ENCODE data around the gene PIF1.

The PIF1 gene

DNA sequence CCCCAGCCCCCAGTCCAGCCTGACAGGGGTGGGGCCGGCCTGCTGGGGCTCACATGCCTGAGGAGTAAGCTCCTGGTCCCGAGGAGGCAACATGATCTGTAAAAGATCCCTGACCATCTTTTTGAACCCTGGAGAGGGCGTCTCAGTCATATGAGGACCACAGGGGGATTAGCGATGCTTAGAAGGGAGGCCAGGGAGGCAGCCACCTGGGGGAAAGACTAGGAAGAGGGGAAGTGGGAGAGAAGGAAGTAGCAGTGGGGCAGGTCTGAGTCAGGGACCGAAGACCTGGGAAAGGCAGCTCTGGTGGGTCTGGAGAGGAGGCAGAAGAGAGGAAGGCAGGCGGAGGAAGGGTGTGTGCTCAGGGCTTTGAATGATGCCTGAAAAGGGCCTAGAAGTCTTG, 18.9 kb downstream of the PIF1 start:
- no peaks in the 10 kb centered on the region for H3K9me2 ChIP-seq (replicated peaks; ENCODE audit: low read depth, low read length)
- H3K27me3 ChIP-seq (ENCODE audit: insufficient read depth, low read length, poor library complexity, severe bottlenecking): no peaks in the 10 kb centered on the region
- no peaks in the 10 kb centered on the region for H4K20me1 ChIP-seq (ENCODE audit: insufficient read depth, low read length, poor library complexity, severe bottlenecking)
- no peak overlapping the region for H3K4me2 ChIP-seq (ENCODE audit: low read depth, low read length, poor library complexity, severe bottlenecking)
- H3F3A ChIP-seq (ENCODE audit: low read depth): no peaks in the 10 kb centered on the region
- H3K4me3 ChIP-seq (ENCODE audit: low read length, poor library complexity, severe bottlenecking): no peak overlapping the region
- no peaks in the 10 kb centered on the region for H3K4me1 ChIP-seq (ENCODE audit: insufficient read depth, low read length, poor library complexity, severe bottlenecking)
- H3K9ac ChIP-seq (ENCODE audit: low read depth, low read length, poor library complexity, severe bottlenecking): no peak overlapping the region
- no peak overlapping the region for H2AFZ ChIP-seq (ENCODE audit: low read length)
- H3K79me2 ChIP-seq (ENCODE audit: insufficient read depth, low read length): no peaks in the 10 kb centered on the region
- H3K9me3 ChIP-seq (ENCODE audit: insufficient read depth, low read depth, low read length): no peaks in the 10 kb centered on the region
- H3K36me3 ChIP-seq (ENCODE audit: insufficient read depth, low read length): no peaks in the 10 kb centered on the region
- TF ChIP-seq, protein P1, sequence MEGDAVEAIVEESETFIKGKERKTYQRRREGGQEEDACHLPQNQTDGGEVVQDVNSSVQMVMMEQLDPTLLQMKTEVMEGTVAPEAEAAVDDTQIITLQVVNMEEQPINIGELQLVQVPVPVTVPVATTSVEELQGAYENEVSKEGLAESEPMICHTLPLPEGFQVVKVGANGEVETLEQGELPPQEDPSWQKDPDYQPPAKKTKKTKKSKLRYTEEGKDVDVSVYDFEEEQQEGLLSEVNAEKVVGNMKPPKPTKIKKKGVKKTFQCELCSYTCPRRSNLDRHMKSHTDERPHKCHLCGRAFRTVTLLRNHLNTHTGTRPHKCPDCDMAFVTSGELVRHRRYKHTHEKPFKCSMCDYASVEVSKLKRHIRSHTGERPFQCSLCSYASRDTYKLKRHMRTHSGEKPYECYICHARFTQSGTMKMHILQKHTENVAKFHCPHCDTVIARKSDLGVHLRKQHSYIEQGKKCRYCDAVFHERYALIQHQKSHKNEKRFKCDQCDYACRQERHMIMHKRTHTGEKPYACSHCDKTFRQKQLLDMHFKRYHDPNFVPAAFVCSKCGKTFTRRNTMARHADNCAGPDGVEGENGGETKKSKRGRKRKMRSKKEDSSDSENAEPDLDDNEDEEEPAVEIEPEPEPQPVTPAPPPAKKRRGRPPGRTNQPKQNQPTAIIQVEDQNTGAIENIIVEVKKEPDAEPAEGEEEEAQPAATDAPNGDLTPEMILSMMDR (conservative IDR thresholded peaks at IDR 0.05; ENCODE audit: low read length): no peak
- TF ChIP-seq EZH2phosphoT487 (IDR thresholded peaks at IDR 0.05; ENCODE audit: borderline replicate concordance): no peak

DNA sequence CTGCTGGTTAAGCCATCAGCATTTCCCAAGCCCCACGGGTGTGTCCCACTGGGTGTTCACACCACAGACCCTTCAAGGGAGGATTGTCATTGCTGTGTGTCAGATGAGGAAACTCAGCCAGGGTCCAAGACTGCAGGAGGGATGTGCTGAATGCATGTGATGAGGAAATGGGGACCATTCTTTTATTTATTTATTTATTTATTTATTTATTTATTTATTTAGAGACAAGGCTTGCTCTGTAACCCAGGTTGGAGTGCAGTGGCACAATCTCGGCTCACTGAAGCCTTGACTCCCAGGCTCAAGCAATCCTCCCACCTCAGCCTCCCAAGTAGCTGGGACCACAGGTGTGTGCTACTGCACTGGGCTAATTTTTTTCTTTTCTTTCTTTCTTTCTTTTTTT, 20.8 kb downstream of the PIF1 start:
- no peaks in the 10 kb centered on the region for H3K9me3 ChIP-seq (ENCODE audit: insufficient read depth, low read depth, low read length)
- H3K4me3 ChIP-seq (ENCODE audit: low read length, poor library complexity, severe bottlenecking): no peak overlapping the region
- H3K4me2 ChIP-seq (ENCODE audit: low read depth, low read length, poor library complexity, severe bottlenecking): no peak overlapping the region
- H3K4me1 ChIP-seq (ENCODE audit: insufficient read depth, low read length, poor library complexity, severe bottlenecking): no peaks in the 10 kb centered on the region
- H3K9ac ChIP-seq (ENCODE audit: low read depth, low read length, poor library complexity, severe bottlenecking): no peak overlapping the region
- H2AFZ ChIP-seq (ENCODE audit: low read length): no peak overlapping the region
- no peaks in the 10 kb centered on the region for H3K9me2 ChIP-seq (replicated peaks; ENCODE audit: low read depth, low read length)
- no peaks in the 10 kb centered on the region for H3K79me2 ChIP-seq (ENCODE audit: insufficient read depth, low read length)
- H4K20me1 ChIP-seq (ENCODE audit: insufficient read depth, low read length, poor library complexity, severe bottlenecking): no peaks in the 10 kb centered on the region
- no peak for TF ChIP-seq EZH2phosphoT487 (IDR thresholded peaks at IDR 0.05; ENCODE audit: borderline replicate concordance)
- TF ChIP-seq, protein P1 (conservative IDR thresholded peaks at IDR 0.05; ENCODE audit: low read length): no peak
- H3K36me3 ChIP-seq (ENCODE audit: insufficient read depth, low read length): no peaks in the 10 kb centered on the region
- no peaks in the 10 kb centered on the region for H3F3A ChIP-seq (ENCODE audit: low read depth)
- no peaks in the 10 kb centered on the region for H3K27me3 ChIP-seq (ENCODE audit: insufficient read depth, low read length, poor library complexity, severe bottlenecking)

DNA sequence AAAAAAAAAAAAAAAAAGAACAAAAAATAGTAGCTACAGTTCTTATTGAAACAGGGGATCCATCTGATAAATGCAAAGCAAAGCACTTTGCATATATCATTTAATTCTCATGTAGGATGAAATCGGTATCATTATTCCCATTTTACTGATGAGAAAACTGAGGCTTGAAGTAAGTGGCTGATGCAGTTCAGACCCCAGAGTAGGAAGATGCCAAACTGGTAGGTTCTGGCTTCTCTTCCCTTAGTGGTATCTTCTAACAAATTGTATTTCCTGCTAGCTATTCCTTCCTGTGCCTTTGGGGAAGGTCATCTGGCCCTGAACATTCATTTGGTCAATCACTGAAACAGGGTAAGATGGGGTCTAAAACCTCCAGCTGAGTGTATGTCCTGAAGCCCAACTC, 21.9 kb downstream of the PIF1 start:
- H3K4me1 ChIP-seq (ENCODE audit: insufficient read depth, low read length, poor library complexity, severe bottlenecking): no peaks in the 10 kb centered on the region

More for the DNA sequence above, 21.9 kb downstream of the PIF1 start:
- H3K9me3 ChIP-seq (ENCODE audit: insufficient read depth, low read depth, low read length): no peaks in the 10 kb centered on the region
- no peak overlapping the region for H2AFZ ChIP-seq (ENCODE audit: low read length)
- no peaks in the 10 kb centered on the region for H3K9me2 ChIP-seq (replicated peaks; ENCODE audit: low read depth, low read length)
- no peaks in the 10 kb centered on the region for H3K79me2 ChIP-seq (ENCODE audit: insufficient read depth, low read length)
- no peak overlapping the region for H3K4me3 ChIP-seq (ENCODE audit: low read length, poor library complexity, severe bottlenecking)
- no peaks in the 10 kb centered on the region for H3K27me3 ChIP-seq (ENCODE audit: insufficient read depth, low read length, poor library complexity, severe bottlenecking)
- no peaks in the 10 kb centered on the region for H3F3A ChIP-seq (ENCODE audit: low read depth)
- H3K9ac ChIP-seq (ENCODE audit: low read depth, low read length, poor library complexity, severe bottlenecking): no peak overlapping the region
- no peaks in the 10 kb centered on the region for H3K36me3 ChIP-seq (ENCODE audit: insufficient read depth, low read length)
- TF ChIP-seq EZH2phosphoT487 (IDR thresholded peaks at IDR 0.05; ENCODE audit: borderline replicate concordance): no peak
- TF ChIP-seq, protein P1 (conservative IDR thresholded peaks at IDR 0.05; ENCODE audit: low read length): no peak
- H3K4me2 ChIP-seq (ENCODE audit: low read depth, low read length, poor library complexity, severe bottlenecking): no peak overlapping the region
- no peaks in the 10 kb centered on the region for H4K20me1 ChIP-seq (ENCODE audit: insufficient read depth, low read length, poor library complexity, severe bottlenecking)

All from Loucy (cell line).